Measurements from ENCODE around the gene IER2. TPM values are rescaled to one million over a fixed set of nuclear protein-coding genes. Genes with fewer than 3 reads are reported as not detected.

IER2 gene
- total and polyA plus RNA-seq, 9 of the 15 experiments (the other 6 are each of a cell fraction or from before 2014, with no cell fraction given), result 4.5 to 205 (median 23.7) TPM

GRCh38 chr19:13151605-13152355 lies 1.6 kb downstream of the IER2 start (continued):
- TF ChIP-seq ZNF318 (IDR thresholded peaks at IDR 0.05; ENCODE audit: borderline replicate concordance in 1 of 2, low read depth in 1 of 2) (no peak), SNRNP70 (optimal IDR thresholded peaks at IDR 0.05; ENCODE audit: low read depth, low read length) (no peak), PHTF2 (CRISPR knock-in tag; IDR thresholded peaks at IDR 0.05) (peak; percentile 48; the same call in 1 of the 2 replicates), CHD2 (IDR thresholded peaks at IDR 0.05; ENCODE audit: low read depth, low read length) (no peak), MTF1 (CRISPR knock-in tag; IDR thresholded peaks at IDR 0.05; ENCODE audit: borderline replicate concordance) (no peak), SNAPC5 (CRISPR knock-in tag; IDR thresholded peaks at IDR 0.05) (no peak), POLR3G (IDR thresholded peaks at IDR 0.05; ENCODE audit: extremely low read depth, insufficient read length, insufficient replicate concordance) (no peak), RFX1 (IDR thresholded peaks at IDR 0.05) (no peak), MBD2 (IDR thresholded peaks at IDR 0.05; ENCODE audit: borderline replicate concordance, low read depth) (no peak), GTF2A2 (tag; IDR thresholded peaks at IDR 0.05) (no peak), NCOR1 (IDR thresholded peaks at IDR 0.05) (peak; percentile 63; the same call in 1 of the 2 replicates), SMARCB1 (IDR thresholded peaks at IDR 0.05; ENCODE audit: insufficient read length, low read depth) (no peak), ZNF696 (CRISPR knock-in tag; conservative IDR thresholded peaks at IDR 0.05) (no peak), CXXC5 (CRISPR knock-in tag; IDR thresholded peaks at IDR 0.05) (peak; percentile 97), OTX1 (CRISPR knock-in tag; IDR thresholded peaks at IDR 0.05) (peak; percentile 39; the same call in 1 of the 2 replicates)
- TF ChIP-seq, protein P1, sequence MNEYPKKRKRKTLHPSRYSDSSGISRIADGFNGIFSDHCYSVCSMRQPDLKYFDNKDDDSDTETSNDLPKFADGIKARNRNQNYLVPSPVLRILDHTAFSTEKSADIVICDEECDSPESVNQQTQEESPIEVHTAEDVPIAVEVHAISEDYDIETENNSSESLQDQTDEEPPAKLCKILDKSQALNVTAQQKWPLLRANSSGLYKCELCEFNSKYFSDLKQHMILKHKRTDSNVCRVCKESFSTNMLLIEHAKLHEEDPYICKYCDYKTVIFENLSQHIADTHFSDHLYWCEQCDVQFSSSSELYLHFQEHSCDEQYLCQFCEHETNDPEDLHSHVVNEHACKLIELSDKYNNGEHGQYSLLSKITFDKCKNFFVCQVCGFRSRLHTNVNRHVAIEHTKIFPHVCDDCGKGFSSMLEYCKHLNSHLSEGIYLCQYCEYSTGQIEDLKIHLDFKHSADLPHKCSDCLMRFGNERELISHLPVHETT (CRISPR knock-in tag; conservative IDR thresholded peaks at IDR 0.05 in 1 of 2, IDR thresholded peaks at IDR 0.05 in 1 of 2), result no peak
